H9 (cell line): ENCODE measurements around the gene CCDC86. TPM values are rescaled to one million over a fixed set of nuclear protein-coding genes. Genes with fewer than 3 reads are reported as not detected.

Source experiments
- DNase-seq: peaks from one replicate; pipeline ENCODE4 v3.0.0-alpha.2; 2017
- H2AFZ ChIP-seq: one replicate; pipeline ENCODE4 v1.6.1; 2013; ENCODE audit warnings: mild to moderate bottlenecking, low read length, control low read depth, moderate library complexity
- H2AK5ac ChIP-seq: 2 replicates; pipeline ENCODE4 v1.6.1; 2013; ENCODE audit warnings: low read length, control low read depth, mixed read lengths; ENCODE audit not compliant: insufficient read length
- H2BK120ac ChIP-seq: one replicate; pipeline ENCODE4 v1.6.1; 2013; ENCODE audit warnings: low read depth, mild to moderate bottlenecking, low read length, control low read depth, inconsistent platforms; ENCODE audit not compliant: poor library complexity, severe bottlenecking
- H2BK12ac ChIP-seq: 2 replicates; pipeline ENCODE4 v1.6.1; 2013; ENCODE audit warnings: low read length, control low read depth, mixed read lengths, low read depth; ENCODE audit not compliant: insufficient read length
- H2BK15ac ChIP-seq: 2 replicates; pipeline ENCODE4 v1.6.1; 2013; ENCODE audit warnings: low read depth, low read length, control low read depth
- H2BK20ac ChIP-seq: one replicate; pipeline ENCODE4 v1.6.1; 2013; ENCODE audit warnings: low read depth, mild to moderate bottlenecking, low read length, control low read depth, inconsistent platforms; ENCODE audit not compliant: poor library complexity, severe bottlenecking
- H2BK5ac ChIP-seq: 2 replicates; pipeline ENCODE4 v1.6.1; 2013; ENCODE audit warnings: low read length, control low read depth, mixed read lengths; ENCODE audit not compliant: insufficient read length
- H3K14ac ChIP-seq: 2 replicates; pipeline ENCODE4 v1.6.1; 2013; ENCODE audit warnings: low read length, control low read depth; ENCODE audit not compliant: insufficient read depth
- H3K18ac ChIP-seq: 2 replicates; pipeline ENCODE4 v1.6.1; 2013; ENCODE audit warnings: low read depth, mild to moderate bottlenecking, mixed read lengths, low read length, control low read depth; ENCODE audit not compliant: insufficient read length
- H3K23ac ChIP-seq: 2 replicates; pipeline ENCODE4 v1.6.1; 2013; ENCODE audit warnings: low read length, control low read depth, mixed read lengths, low read depth; ENCODE audit not compliant: insufficient read length
- H3K23me2 ChIP-seq: 2 replicates; pipeline ENCODE4 v1.6.1; 2013; ENCODE audit warnings: low read depth, mild to moderate bottlenecking, mixed read lengths, low read length, control low read depth; ENCODE audit not compliant: insufficient read length, poor library complexity, severe bottlenecking
- H3K27ac ChIP-seq: 2 replicates; pipeline ENCODE4 v1.5.1; 2013; ENCODE audit warnings: low read length, control low read depth, mixed read lengths, low read depth; ENCODE audit not compliant: insufficient read length
- H3K27me3 ChIP-seq: 2 replicates; pipeline ENCODE4 v1.6.1; 2013; ENCODE audit warnings: low read length, control low read depth, inconsistent platforms; ENCODE audit not compliant: insufficient read depth
- H3K4ac ChIP-seq: 2 replicates; pipeline ENCODE4 v1.6.1; 2013; ENCODE audit warnings: low read depth, mild to moderate bottlenecking, control low read depth, inconsistent platforms, low read length, moderate library complexity
- H3K4me1 ChIP-seq: 2 replicates; pipeline ENCODE4 v1.6.1; 2013; ENCODE audit warnings: low read length, control low read depth, inconsistent platforms; ENCODE audit not compliant: insufficient read depth
- H3K4me2 ChIP-seq: 2 replicates; pipeline ENCODE4 v1.6.1; 2013; ENCODE audit warnings: low read length, control low read depth, mixed read lengths; ENCODE audit not compliant: insufficient read length, insufficient read depth
- H3K56ac ChIP-seq: 2 replicates; pipeline ENCODE4 v1.6.1; 2013; ENCODE audit warnings: low read depth, mild to moderate bottlenecking, mixed read lengths, low read length, control low read depth; ENCODE audit not compliant: insufficient read length
- H3K79me1 ChIP-seq: 2 replicates; pipeline ENCODE4 v1.6.1; 2013; ENCODE audit warnings: low read depth, mild to moderate bottlenecking, moderate library complexity, low read length, control low read depth, inconsistent platforms; ENCODE audit not compliant: insufficient read depth, poor library complexity, severe bottlenecking
- H3K79me2 ChIP-seq: 2 replicates; pipeline ENCODE4 v1.6.1; 2013; ENCODE audit warnings: low read length, control low read depth, inconsistent platforms; ENCODE audit not compliant: insufficient read depth
- H3K9ac ChIP-seq: 2 replicates; pipeline ENCODE4 v1.6.1; 2013; ENCODE audit warnings: low read length, control low read depth, mixed read lengths; ENCODE audit not compliant: insufficient read length; ENCODE audit errors: extremely low read depth
- H3K9me3 ChIP-seq: one replicate; pipeline ENCODE4 v1.6.1; 2013; ENCODE audit warnings: low read depth, low read length, inconsistent platforms; ENCODE audit not compliant: control insufficient read depth
- H3T11ph ChIP-seq: one replicate; pipeline ENCODE4 v1.6.1; 2013; ENCODE audit warnings: mild to moderate bottlenecking, low read length, control low read depth, inconsistent platforms
- H4K20me1 ChIP-seq: one replicate; pipeline ENCODE4 v1.6.1; 2013; ENCODE audit not compliant: control insufficient read depth, insufficient read length, insufficient read depth
- H4K5ac ChIP-seq: 2 replicates; pipeline ENCODE4 v1.6.1; 2013; ENCODE audit warnings: low read depth, mild to moderate bottlenecking, mixed read lengths, low read length, control low read depth; ENCODE audit not compliant: insufficient read length
- H4K8ac ChIP-seq: replicated peaks from 2 replicates; pipeline ENCODE4 v1.6.1; 2013; ENCODE audit warnings: low read length, control low read depth, mixed read lengths, low read depth; ENCODE audit not compliant: insufficient read length
- H4K91ac ChIP-seq: 2 replicates; pipeline ENCODE4 v1.6.1; 2013; ENCODE audit warnings: low read depth, mild to moderate bottlenecking, moderate library complexity, mixed read lengths, low read length, control low read depth; ENCODE audit not compliant: insufficient read length
- H3K27ac Mint-ChIP-seq, 3 experiments: 2 replicates in 2 of 3; 3 replicates in 1 of 3; pipeline ENCODE4 v1.8.0; 2020 to 2021; ENCODE audit warnings: mixed read lengths in 3 of 3, mild to moderate bottlenecking in 1 of 3, moderate library complexity in 1 of 3
- H3K27me3 Mint-ChIP-seq: 2 replicates; pipeline ENCODE4 v1.8.0; 2021; ENCODE audit warnings: low read depth, mild to moderate bottlenecking, moderate library complexity, mixed read lengths
- H3K36me3 Mint-ChIP-seq, 3 experiments: 2 replicates in 2 of 3; 3 replicates in 1 of 3; pipeline ENCODE4 v1.8.0; 2020 to 2021; ENCODE audit warnings: low read depth in 3 of 3, mixed read lengths in 3 of 3; ENCODE audit not compliant: insufficient read depth in 1 of 3
- H3K4me1 Mint-ChIP-seq, 2 experiments: 2 replicates each; pipeline ENCODE4 v1.8.0; 2020; ENCODE audit warnings: mixed read lengths in 2 of 2
- H3K4me3 Mint-ChIP-seq, 2 experiments: 2 replicates in 1 of 2; 3 replicates in 1 of 2; pipeline ENCODE4 v1.8.0; 2020 to 2021; ENCODE audit warnings: mild to moderate bottlenecking in 2 of 2, mixed read lengths in 2 of 2, moderate library complexity in 1 of 2
- H3K9me3 Mint-ChIP-seq, 2 experiments: 2 replicates in 1 of 2; 3 replicates in 1 of 2; pipeline ENCODE4 v1.8.0; 2020; ENCODE audit warnings: mild to moderate bottlenecking in 2 of 2, mixed read lengths in 2 of 2, moderate library complexity in 1 of 2
- CTCF ChIP-seq: fragments of 200-600 bp; sonication (generic); conservative IDR thresholded peaks from 3 replicates; pipeline ENCODE4 v1.8.0; 2021; ENCODE audit warnings: antibody characterized with exemption, mild to moderate bottlenecking
- WGBS: extraction: QIAGEN DNeasy Blood & Tissue Kit; methylation state at CpG from one replicate; pipeline ENCODE4 v1.1.7; 2013; ENCODE audit warnings: missing lambda C conversion rate, low lambda C conversion rate, mixed read lengths; ENCODE audit not compliant: insufficient read length; ENCODE audit errors: extremely low coverage; 5-methylcytosine and 5-hydroxymethylcytosine counted together
- total RNA-seq: library from RNA; stranded (reverse); gene quantifications from 2 replicates; pipeline ENCODE4 v1.2.1, GENCODE V29; 2021

CCDC86 gene
- total RNA-seq, 1 experiment from 2014 or later, result 82.3 TPM

- Mint-ChIP-seq H3K27me3 (no peaks in the 10 kb centered on the region; the same call in 1 of the 2 replicates), H3K27ac (peak overlapping the region in 2 of 3 experiments; percentile 19 to 34; a peak in 3 of 7 replicates), H3K36me3 (no peaks in the 10 kb centered on the region), H3K9me3 (no peaks in the 10 kb centered on the region), H3K4me3 (no peak overlapping the region), H3K4me1 (peaks cover 8 to 9% of the 10 kb centered on the region in 2 experiments)
- H3T11ph ChIP-seq, result no peak overlapping the region
- H3K27ac ChIP-seq, result no peak overlapping the region
- no peak overlapping the region for H2BK120ac ChIP-seq
- H3K4ac ChIP-seq, result no peak overlapping the region
- H3K56ac ChIP-seq, result no peak overlapping the region
- no peaks in the 10 kb centered on the region for H3K79me2 ChIP-seq
- no peaks in the 10 kb centered on the region for H3K79me1 ChIP-seq
- H3K4me2 ChIP-seq, result no peak overlapping the region
- peak; percentile 64 for DNase-seq
- no peak overlapping the region for H3K18ac ChIP-seq
- H3K23ac ChIP-seq, result no peak overlapping the region
- H2AFZ ChIP-seq, result no peak overlapping the region
- H4K8ac ChIP-seq, result no peak overlapping the region
- no peaks in the 10 kb centered on the region for H3K27me3 ChIP-seq
- no peaks in the 10 kb centered on the region for H3K9me3 ChIP-seq
- WGBS, result no CpG with 5 or more reads among the region's 16 CpGs
- no peaks in the 10 kb centered on the region for H4K20me1 ChIP-seq
- H2BK12ac ChIP-seq, result no peak overlapping the region
- H4K91ac ChIP-seq, result no peak overlapping the region
- H2BK15ac ChIP-seq, result no peak overlapping the region
- H3K4me1 ChIP-seq, result peaks cover 2% of the 10 kb centered on the region; the same call in 1 of the 2 replicates
- no peak overlapping the region for H3K14ac ChIP-seq
- no peaks in the 10 kb centered on the region for H3K23me2 ChIP-seq
- H4K5ac ChIP-seq, result no peak overlapping the region
- no peak overlapping the region for H2AK5ac ChIP-seq
- no peak overlapping the region for H2BK20ac ChIP-seq
- no peak overlapping the region for H3K9ac ChIP-seq
- TF ChIP-seq CTCF, result no peak
- H2BK5ac ChIP-seq, result no peak overlapping the region
Measured at GRCh38 chr11:60872961-60873524, 31.1 kb downstream of the CCDC86 start.
